ENCODE data around the gene NEXMIF.
"Not testable (repeated sequence)": the region's sequence is repeated elsewhere in the genome, so short reads cannot be mapped to it uniquely, and the experiment has no call there.

NEXMIF gene

DNA sequence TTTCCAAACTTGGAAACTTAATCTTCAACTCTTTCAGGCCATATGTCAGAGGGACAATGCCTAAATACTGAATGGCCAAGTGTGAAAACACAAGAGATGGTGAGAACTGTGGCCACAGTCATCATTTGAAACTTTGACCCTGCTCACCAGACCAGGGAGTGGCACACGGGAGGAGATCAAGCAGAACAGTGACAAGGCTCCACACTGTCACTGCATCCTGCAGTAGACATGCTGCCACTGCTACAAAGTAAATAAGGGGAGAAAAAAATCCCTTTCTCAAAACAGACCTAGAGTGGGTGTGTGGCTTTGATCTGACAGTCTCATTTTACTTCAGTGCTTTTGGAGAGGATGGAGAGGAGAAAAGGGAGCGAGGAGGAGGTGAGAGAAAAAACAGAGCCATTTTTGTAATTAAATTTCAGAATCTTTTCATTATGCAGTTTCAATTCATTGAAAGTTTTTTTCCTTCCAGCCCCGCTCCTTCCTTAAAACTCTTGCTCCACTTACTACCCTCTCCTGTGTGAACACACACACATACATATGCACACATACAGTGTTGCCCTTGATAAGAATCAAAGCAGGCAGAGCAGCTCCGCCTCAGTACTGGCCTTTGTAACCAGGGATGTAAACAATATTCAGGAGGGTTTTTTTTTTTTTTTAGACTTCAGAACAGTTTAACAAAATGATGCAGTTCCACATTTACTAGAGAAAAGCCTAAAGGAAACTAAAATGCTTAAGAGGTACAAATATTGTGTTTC is 34.4 kb downstream of the NEXMIF start:
- Mint-ChIP-seq H3K36me3 (ENCODE audit: insufficient read depth) (peaks cover 3% of the 10 kb centered on the region), H3K9me3 (no peaks in the 10 kb centered on the region), H3K4me3 (no peak overlapping the region), H3K4me1 (ENCODE audit: low read depth in 2 of 2) (no peaks in the 10 kb centered on the region), H3K27me3 (peaks cover 0 to 8% of the 10 kb centered on the region in 2 donors), H3K27ac (no peak overlapping the region)
- ATAC-seq (replicated peaks) (no peak), DNase-seq (no peak)

- H3K27me3 Mint-ChIP-seq; H3K4me1 Mint-ChIP-seq (ENCODE audit: low read depth in 2 of 2); H3K9me3 Mint-ChIP-seq; H3K36me3 Mint-ChIP-seq (ENCODE audit: insufficient read depth); DNase-seq; H3K4me3 Mint-ChIP-seq; H3K27ac Mint-ChIP-seq; ATAC-seq (replicated peaks): not testable (repeated sequence)
These were observed 42.9 kb downstream of the NEXMIF start for GRCh38 chrX:74882383-74882782.

- Mint-ChIP-seq H3K9me3 (peaks cover 0 to 5% of the 10 kb centered on the region in 2 donors), H3K4me1 (ENCODE audit: low read depth in 2 of 2) (no peaks in the 10 kb centered on the region), H3K36me3 (ENCODE audit: insufficient read depth) (no peaks in the 10 kb centered on the region), H3K4me3 (no peak overlapping the region), H3K27me3 (no peaks in the 10 kb centered on the region), H3K27ac (no peak overlapping the region)
- DNase-seq (no peak), ATAC-seq (replicated peaks) (no peak)
These were observed 59.5 kb downstream of the NEXMIF start for GRCh38 chrX:74865725-74866124.

DNA sequence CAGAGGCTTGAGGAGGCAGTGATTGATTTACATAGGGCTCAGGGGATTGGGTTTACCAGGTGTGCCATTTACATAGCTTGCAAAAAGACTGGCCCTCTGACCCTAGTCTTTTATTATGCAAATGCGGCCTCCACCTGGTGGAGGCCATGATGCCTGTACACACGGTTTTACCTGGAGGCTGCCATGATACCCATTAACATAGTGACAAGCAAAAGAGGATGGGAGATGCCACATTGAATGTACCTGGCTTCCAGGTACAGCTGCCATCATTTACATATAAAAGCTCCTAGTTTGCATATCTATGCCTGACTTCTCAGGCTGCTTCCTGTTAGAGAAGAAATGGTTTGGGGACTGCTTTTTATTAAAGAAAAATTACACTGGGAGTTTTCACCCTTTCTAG is 72.0 kb downstream of the NEXMIF start:
- Mint-ChIP-seq H3K27ac (no peak overlapping the region), H3K4me1 (ENCODE audit: low read depth in 2 of 2) (no peaks in the 10 kb centered on the region), H3K4me3 (no peak overlapping the region), H3K27me3 (no peaks in the 10 kb centered on the region), H3K36me3 (ENCODE audit: insufficient read depth) (no peaks in the 10 kb centered on the region), H3K9me3 (peaks cover 9% of the 10 kb centered on the region in 2 donors)
- DNase-seq (no peak), ATAC-seq (replicated peaks) (no peak)

DNA sequence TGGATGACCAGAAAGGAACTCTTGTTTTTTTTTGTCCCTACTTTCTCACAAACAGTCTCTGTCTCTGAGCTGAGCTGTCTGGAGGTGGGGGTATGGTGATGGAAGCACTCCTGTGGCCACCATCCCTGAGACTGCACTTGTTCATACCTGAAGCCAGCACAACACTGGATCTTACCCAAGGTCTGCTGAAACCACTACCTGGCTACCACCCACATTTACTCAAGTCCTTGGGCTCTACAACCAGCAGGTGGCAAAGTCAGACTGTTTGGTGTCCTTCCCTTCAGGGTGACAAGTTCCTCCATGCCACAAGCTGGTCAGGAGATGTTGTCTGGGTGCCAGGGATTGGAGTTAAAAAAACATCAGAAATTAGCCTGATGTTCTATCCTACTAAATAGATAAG is 89.7 kb downstream of the NEXMIF start:
- Mint-ChIP-seq H3K27me3 (peaks cover 7 to 9% of the 10 kb centered on the region in 2 donors), H3K4me1 (ENCODE audit: low read depth in 2 of 2) (no peaks in the 10 kb centered on the region), H3K27ac (no peak overlapping the region), H3K9me3 (no peaks in the 10 kb centered on the region), H3K36me3 (ENCODE audit: insufficient read depth) (no peaks in the 10 kb centered on the region), H3K4me3 (no peak overlapping the region)
- no peak for ATAC-seq (replicated peaks)
- DNase-seq = no peak

- DNase-seq; H3K4me1 Mint-ChIP-seq (ENCODE audit: low read depth in 2 of 2); H3K9me3 Mint-ChIP-seq; H3K36me3 Mint-ChIP-seq (ENCODE audit: insufficient read depth); H3K4me3 Mint-ChIP-seq; H3K27me3 Mint-ChIP-seq; ATAC-seq (replicated peaks); H3K27ac Mint-ChIP-seq: not testable (repeated sequence)
These were observed 105.5 kb downstream of the NEXMIF start for GRCh38 chrX:74819797-74820196.

- H3K36me3 Mint-ChIP-seq (ENCODE audit: insufficient read depth) = no peaks in the 10 kb centered on the region
- no peaks in the 10 kb centered on the region for H3K4me1 Mint-ChIP-seq (ENCODE audit: low read depth in 2 of 2)
- H3K9me3 Mint-ChIP-seq = no peaks in the 10 kb centered on the region
- DNase-seq (no peak), ATAC-seq (replicated peaks) (no peak)
- H3K4me3 Mint-ChIP-seq = no peak overlapping the region
- no peak overlapping the region for H3K27ac Mint-ChIP-seq
- no peaks in the 10 kb centered on the region for H3K27me3 Mint-ChIP-seq
These were observed 110.6 kb downstream of the NEXMIF start for GRCh38 chrX:74814681-74815080.

- ATAC-seq (replicated peaks) (no peak), DNase-seq (no peak)
- Mint-ChIP-seq H3K36me3 (ENCODE audit: insufficient read depth) (no peaks in the 10 kb centered on the region), H3K27ac (no peak overlapping the region), H3K4me3 (no peak overlapping the region), H3K4me1 (ENCODE audit: low read depth in 2 of 2) (no peaks in the 10 kb centered on the region), H3K27me3 (no peaks in the 10 kb centered on the region), H3K9me3 (no peaks in the 10 kb centered on the region)
These were observed 120.7 kb downstream of the NEXMIF start for GRCh38 chrX:74804574-74804973.

GRCh38 chrX:74800062-74800461 is 125.2 kb downstream of the NEXMIF start:
- no peak for DNase-seq
- no peak overlapping the region for H3K4me3 Mint-ChIP-seq
- ATAC-seq (replicated peaks) = no peak
- no peaks in the 10 kb centered on the region for H3K36me3 Mint-ChIP-seq (ENCODE audit: insufficient read depth)
- no peaks in the 10 kb centered on the region for H3K4me1 Mint-ChIP-seq (ENCODE audit: low read depth in 2 of 2)
- H3K27me3 Mint-ChIP-seq = no peaks in the 10 kb centered on the region
- no peak overlapping the region for H3K27ac Mint-ChIP-seq
- no peaks in the 10 kb centered on the region for H3K9me3 Mint-ChIP-seq

DNA sequence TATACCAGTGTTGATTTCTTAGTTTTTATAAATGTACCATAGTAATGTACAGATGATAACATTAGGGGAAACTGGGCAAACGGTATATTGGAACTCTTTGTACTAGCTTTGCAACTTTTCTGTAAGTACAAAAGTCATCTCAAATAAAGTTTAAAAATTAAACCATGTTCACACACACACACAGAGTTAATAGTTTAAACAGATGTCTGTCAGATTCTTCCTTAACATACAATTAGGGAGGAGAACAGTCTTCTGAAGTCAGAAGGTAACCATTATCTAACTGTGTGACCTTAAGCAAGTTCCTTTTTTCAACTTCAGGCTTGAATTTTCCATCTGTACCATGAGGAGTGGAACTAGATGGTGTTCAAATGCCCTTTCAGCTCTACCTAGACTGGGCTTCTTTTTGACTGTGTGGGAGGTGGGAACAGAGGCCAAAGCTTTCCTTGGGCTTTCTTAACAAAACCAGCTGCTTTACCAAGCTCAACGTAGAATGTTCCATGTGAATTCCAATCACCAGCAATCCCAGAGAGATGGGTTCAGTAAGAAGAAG is 127.8 kb downstream of the NEXMIF start:
- H3K4me3 Mint-ChIP-seq = no peak overlapping the region
- no peaks in the 10 kb centered on the region for H3K27me3 Mint-ChIP-seq
- H3K27ac Mint-ChIP-seq = no peak overlapping the region
- no peaks in the 10 kb centered on the region for H3K9me3 Mint-ChIP-seq
- H3K4me1 Mint-ChIP-seq (ENCODE audit: low read depth in 2 of 2) = no peaks in the 10 kb centered on the region
- ATAC-seq (replicated peaks) = no peak
- DNase-seq = no peak
- no peaks in the 10 kb centered on the region for H3K36me3 Mint-ChIP-seq (ENCODE audit: insufficient read depth)

- H3K27ac Mint-ChIP-seq = no peak overlapping the region
- H3K4me3 Mint-ChIP-seq = no peak overlapping the region
- ATAC-seq (replicated peaks) = no peak
- DNase-seq = no peak
- H3K27me3 Mint-ChIP-seq = no peaks in the 10 kb centered on the region
- no peaks in the 10 kb centered on the region for H3K36me3 Mint-ChIP-seq (ENCODE audit: insufficient read depth)
- no peaks in the 10 kb centered on the region for H3K4me1 Mint-ChIP-seq (ENCODE audit: low read depth in 2 of 2)
- no peaks in the 10 kb centered on the region for H3K9me3 Mint-ChIP-seq
These were observed 136.6 kb downstream of the NEXMIF start for GRCh38 chrX:74788545-74789086.

DNA sequence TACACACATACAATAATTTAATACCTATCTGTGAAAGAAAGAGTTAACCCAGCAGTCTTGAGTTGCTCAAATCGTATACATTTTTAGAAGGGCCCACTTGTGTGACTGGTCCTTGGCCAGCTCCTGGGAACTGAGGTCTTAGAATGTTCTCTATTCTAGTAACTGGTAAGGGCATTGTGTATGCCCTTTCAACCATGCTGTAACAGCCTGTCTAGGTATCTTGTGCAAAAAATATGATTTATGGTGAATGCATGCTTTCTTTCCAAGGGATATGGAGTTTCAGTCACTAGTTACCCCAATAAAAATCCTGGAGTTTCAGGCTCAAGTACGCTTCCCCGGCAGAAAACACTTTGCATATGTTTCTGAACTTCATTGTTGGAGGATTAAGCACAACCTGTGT is 140.6 kb downstream of the NEXMIF start:
- no peaks in the 10 kb centered on the region for H3K9me3 Mint-ChIP-seq
- ATAC-seq (replicated peaks) (no peak), DNase-seq (no peak)
- H3K27me3 Mint-ChIP-seq = no peaks in the 10 kb centered on the region
- H3K4me1 Mint-ChIP-seq (ENCODE audit: low read depth in 2 of 2) = no peaks in the 10 kb centered on the region
- no peak overlapping the region for H3K4me3 Mint-ChIP-seq
- H3K36me3 Mint-ChIP-seq (ENCODE audit: insufficient read depth) = no peaks in the 10 kb centered on the region
- no peak overlapping the region for H3K27ac Mint-ChIP-seq

- H3K27ac Mint-ChIP-seq = no peak overlapping the region
- H3K4me1 Mint-ChIP-seq (ENCODE audit: low read depth in 2 of 2) = no peaks in the 10 kb centered on the region
- DNase-seq = no peak
- ATAC-seq (replicated peaks) = no peak
- no peaks in the 10 kb centered on the region for H3K36me3 Mint-ChIP-seq (ENCODE audit: insufficient read depth)
- no peaks in the 10 kb centered on the region for H3K9me3 Mint-ChIP-seq
- peaks cover 0 to 17% of the 10 kb centered on the region in 2 donors for H3K27me3 Mint-ChIP-seq
- H3K4me3 Mint-ChIP-seq = no peak overlapping the region
These were observed 143.7 kb downstream of the NEXMIF start for GRCh38 chrX:74781507-74782034.

DNA sequence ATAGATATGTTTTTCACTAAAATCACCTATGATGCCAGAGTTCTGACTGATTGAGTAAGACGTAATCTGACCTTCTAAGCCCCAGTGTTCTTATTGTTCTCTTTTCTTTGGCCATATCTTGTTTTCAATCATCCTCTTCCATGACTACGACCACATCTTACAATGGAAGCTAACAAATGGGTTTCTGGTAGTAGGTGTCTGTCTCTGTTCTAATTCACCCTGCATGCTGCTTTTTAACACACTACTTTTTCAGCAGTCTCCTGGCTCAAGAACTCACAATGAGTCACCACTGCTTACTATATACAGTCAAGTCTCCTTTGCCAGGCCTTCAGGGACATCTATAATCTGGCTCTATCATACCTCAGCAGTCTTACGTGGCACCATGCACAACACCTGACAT is 146.1 kb downstream of the NEXMIF start:
- H3K4me1 Mint-ChIP-seq (ENCODE audit: low read depth in 2 of 2) = no peaks in the 10 kb centered on the region
- H3K36me3 Mint-ChIP-seq (ENCODE audit: insufficient read depth) = no peaks in the 10 kb centered on the region
- H3K27ac Mint-ChIP-seq = no peak overlapping the region

More for the DNA sequence above, 146.1 kb downstream of the NEXMIF start:
- ATAC-seq (replicated peaks) = no peak
- H3K27me3 Mint-ChIP-seq = peaks cover 0 to 17% of the 10 kb centered on the region in 2 donors
- no peaks in the 10 kb centered on the region for H3K9me3 Mint-ChIP-seq
- no peak for DNase-seq
- no peak overlapping the region for H3K4me3 Mint-ChIP-seq

All from effector memory CD8-positive, alpha-beta T cell (primary cell).